ENCODE data around the gene GABRD. TPM values are rescaled to one million over a fixed set of nuclear protein-coding genes. Genes with fewer than 3 reads are reported as not detected.

The GABRD gene, protein sequence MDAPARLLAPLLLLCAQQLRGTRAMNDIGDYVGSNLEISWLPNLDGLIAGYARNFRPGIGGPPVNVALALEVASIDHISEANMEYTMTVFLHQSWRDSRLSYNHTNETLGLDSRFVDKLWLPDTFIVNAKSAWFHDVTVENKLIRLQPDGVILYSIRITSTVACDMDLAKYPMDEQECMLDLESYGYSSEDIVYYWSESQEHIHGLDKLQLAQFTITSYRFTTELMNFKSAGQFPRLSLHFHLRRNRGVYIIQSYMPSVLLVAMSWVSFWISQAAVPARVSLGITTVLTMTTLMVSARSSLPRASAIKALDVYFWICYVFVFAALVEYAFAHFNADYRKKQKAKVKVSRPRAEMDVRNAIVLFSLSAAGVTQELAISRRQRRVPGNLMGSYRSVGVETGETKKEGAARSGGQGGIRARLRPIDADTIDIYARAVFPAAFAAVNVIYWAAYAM
- total RNA-seq (2013; cell fraction: nucleolus; rRNA removed), result not detected in 2 replicates
- total RNA-seq (2014; rRNA removed) (not detected in 2 replicates), total RNA-seq (2014; rRNA removed; fragmentation: Illumina TruSeq; extraction: Trizol) (not detected in 2 replicates), total RNA-seq (2021) (not detected in 2 replicates), polyA plus RNA-seq (2011; rRNA removed) (not detected in 2 replicates), polyA plus RNA-seq (2014; fragmentation: Illumina TruSeq; extraction: Trizol) (not detected in 2 replicates), polyA plus RNA-seq (2014; fragmentation: Nextera tagmentation; extraction: Ambion mirVana) (not detected), polyA plus RNA-seq (2014; rRNA removed) (not detected in 2 replicates), polyA plus RNA-seq (2016; fragmentation: Nextera tagmentation; extraction: Ambion mirVana) (not detected), polyA minus RNA-seq (2011; rRNA and poly(A)+ RNA removed) (not detected in 2 replicates), Bru-seq, nascent RNA (not detected), BruChase-seq, experiment 1, labeled RNA remaining after a 6-hour chase (percentile 8 among the genes with signal in this experiment), BruChase-seq, experiment 2, labeled RNA remaining after a 2-hour chase (not detected)
- not detected for polyA plus RNA-seq (2011; ENCODE audit: low read depth)
- not detected in 2 replicates for polyA plus RNA-seq (2011; cell fraction: cytosol; rRNA removed)
- not detected in 2 replicates for polyA plus RNA-seq (2011; cell fraction: nucleus; rRNA removed)
- not detected in 2 replicates for polyA plus RNA-seq (2012)
- polyA minus RNA-seq (2011; cell fraction: cytosol; rRNA and poly(A)+ RNA removed), result not detected in 2 replicates
- polyA minus RNA-seq (2011; cell fraction: nucleus; rRNA and poly(A)+ RNA removed), result not detected in 2 replicates
- long read RNA-seq, experiment 1, result 0 reads
- long read RNA-seq, experiment 2, result 0 reads

DNA sequence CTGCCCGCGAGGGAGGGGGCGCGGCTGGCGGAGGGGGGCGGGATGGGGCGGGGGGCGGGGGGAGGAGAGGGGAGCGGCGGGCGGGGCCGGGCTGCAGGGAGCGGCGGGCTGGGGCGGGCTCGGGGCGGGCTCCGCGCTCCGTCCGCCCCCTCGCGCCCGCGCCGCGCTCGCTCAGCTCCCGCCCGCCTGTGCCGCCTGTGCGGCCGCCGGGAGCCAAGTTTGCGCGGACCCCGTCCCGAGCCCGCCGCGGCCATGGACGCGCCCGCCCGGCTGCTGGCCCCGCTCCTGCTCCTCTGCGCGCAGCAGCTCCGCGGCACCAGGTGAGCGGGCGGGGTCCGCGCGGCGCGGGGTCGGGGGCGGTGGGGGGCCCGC is at the start of gene GABRD:
GABRD (plus strand) TSS at position 174 of the 372 bp plus-strand sequence; CDS start at position 253, 79 bp downstream.
- no peaks in the 10 kb centered on the region for H3K9me3 ChIP-seq (replicated peaks; ENCODE audit: control insufficient read depth, insufficient read depth, low read length)
- no peaks in the 10 kb centered on the region for H4K20me1 ChIP-seq (ENCODE audit: control insufficient read depth, insufficient read depth)
- no peak within 1 kb of the TSS for H3K9ac ChIP-seq (ENCODE audit: control insufficient read depth, insufficient read depth, low read length)
- DNase-seq (ENCODE audit: low read depth, low spot score) (no peak), ATAC-seq (no peak), FAIRE-seq (no peak)
- no peaks in the 10 kb centered on the region for H3K4me1 ChIP-seq (ENCODE audit: control insufficient read depth, insufficient read depth, low read length)
- 31% methylated on average over 9 of the region's 60 CpGs for WGBS (ENCODE audit: insufficient coverage, insufficient replicate concordance, low lambda C conversion rate, missing lambda C conversion rate)
- ChIA-PET RAD21 (ENCODE audit: unreplicated experiment) (no interaction called here), CTCF (no interaction called here), POLR2A (no interaction called here), SMC1A (ENCODE audit: uncharacterized antibody, unreplicated experiment) (no interaction called here)
- no peak within 1 kb of the TSS for H3K27ac ChIP-seq (ENCODE audit: control insufficient read depth, insufficient read depth)
- no peak for TF ChIP-seq CREB1 (IDR thresholded peaks at IDR 0.05; ENCODE audit: low read depth)
- no TSS peak for BruUV-seq (replicated peaks)
- H3K79me2 ChIP-seq (ENCODE audit: control insufficient read depth, insufficient read depth, low read length), result no peaks in the 10 kb centered on the region
- peaks cover 3 to 5% of the 10 kb centered on the region in 2 experiments; a peak in 2 of 4 replicates for H3K27me3 ChIP-seq (replicated peaks in 1 of 2; ENCODE audit: control insufficient read depth in 2 of 2, insufficient read depth in 2 of 2, low read length in 1 of 2)
- intact Hi-C loops (cut with micrococcal nuclease; ENCODE audit: unreplicated experiment), result no loop called here
- no peaks in the 10 kb centered on the region for H3K36me3 ChIP-seq (ENCODE audit: control insufficient read depth in 2 of 2, insufficient read depth in 2 of 2, low read length in 1 of 2)
- H2AFZ ChIP-seq (ENCODE audit: control insufficient read depth, low read depth, low read length), result no peak within 1 kb of the TSS
- no peak within 1 kb of the TSS for H3K4me2 ChIP-seq (ENCODE audit: control insufficient read depth, insufficient read depth)
- in situ Hi-C loops (cut with MboI), result no loop called here
- H3K4me3 ChIP-seq, result no peak within 1 kb of the TSS

GRCh38 chr1:1969505-1969900 is 49.6 kb upstream of the GABRD start:
- SMC1A ChIA-PET (ENCODE audit: uncharacterized antibody, unreplicated experiment), result no interaction called here
- Histone ChIP-seq H3K4me3 (no peak overlapping the region), H3K9ac (ENCODE audit: control insufficient read depth, insufficient read depth, low read length) (no peak overlapping the region), H3K27ac (ENCODE audit: control insufficient read depth, insufficient read depth) (no peak overlapping the region), H3K79me2 (ENCODE audit: control insufficient read depth, insufficient read depth, low read length) (no peaks in the 10 kb centered on the region), H3K4me2 (ENCODE audit: control insufficient read depth, insufficient read depth) (no peak overlapping the region), H3K4me1 (ENCODE audit: control insufficient read depth, insufficient read depth, low read length) (no peaks in the 10 kb centered on the region), H3K9me3 (replicated peaks; ENCODE audit: control insufficient read depth, insufficient read depth, low read length) (no peaks in the 10 kb centered on the region; the same call in 2 of the 3 replicates), H3K36me3 (ENCODE audit: control insufficient read depth in 2 of 2, insufficient read depth in 2 of 2, low read length in 1 of 2) (no peaks in the 10 kb centered on the region), H2AFZ (ENCODE audit: control insufficient read depth, low read depth, low read length) (no peak overlapping the region), H3K27me3 (replicated peaks in 1 of 2; ENCODE audit: control insufficient read depth in 2 of 2, insufficient read depth in 2 of 2, low read length in 1 of 2) (no peaks in the 10 kb centered on the region; a peak in 1 of 4 replicates), H4K20me1 (ENCODE audit: control insufficient read depth, insufficient read depth) (no peaks in the 10 kb centered on the region)
- in situ Hi-C loops (cut with MboI) (loop anchor here (25.0 kb wide), 1 partner anchor 818 kb away; no protein-coding TSS in a partner anchor), intact Hi-C loops (cut with micrococcal nuclease; ENCODE audit: unreplicated experiment) (no loop called here)
- WGBS (ENCODE audit: insufficient coverage, insufficient replicate concordance, low lambda C conversion rate, missing lambda C conversion rate), result 29% methylated on average over 10 of the region's 10 CpGs
- BruUV-seq (replicated peaks), result no TSS peak
- CTCF ChIA-PET, result no interaction called here
- RAD21 ChIA-PET (ENCODE audit: unreplicated experiment), result no interaction called here
- ATAC-seq (no peak), FAIRE-seq (no peak), DNase-seq (ENCODE audit: low read depth, low spot score) (no peak)
- TF ChIP-seq, protein P1, sequence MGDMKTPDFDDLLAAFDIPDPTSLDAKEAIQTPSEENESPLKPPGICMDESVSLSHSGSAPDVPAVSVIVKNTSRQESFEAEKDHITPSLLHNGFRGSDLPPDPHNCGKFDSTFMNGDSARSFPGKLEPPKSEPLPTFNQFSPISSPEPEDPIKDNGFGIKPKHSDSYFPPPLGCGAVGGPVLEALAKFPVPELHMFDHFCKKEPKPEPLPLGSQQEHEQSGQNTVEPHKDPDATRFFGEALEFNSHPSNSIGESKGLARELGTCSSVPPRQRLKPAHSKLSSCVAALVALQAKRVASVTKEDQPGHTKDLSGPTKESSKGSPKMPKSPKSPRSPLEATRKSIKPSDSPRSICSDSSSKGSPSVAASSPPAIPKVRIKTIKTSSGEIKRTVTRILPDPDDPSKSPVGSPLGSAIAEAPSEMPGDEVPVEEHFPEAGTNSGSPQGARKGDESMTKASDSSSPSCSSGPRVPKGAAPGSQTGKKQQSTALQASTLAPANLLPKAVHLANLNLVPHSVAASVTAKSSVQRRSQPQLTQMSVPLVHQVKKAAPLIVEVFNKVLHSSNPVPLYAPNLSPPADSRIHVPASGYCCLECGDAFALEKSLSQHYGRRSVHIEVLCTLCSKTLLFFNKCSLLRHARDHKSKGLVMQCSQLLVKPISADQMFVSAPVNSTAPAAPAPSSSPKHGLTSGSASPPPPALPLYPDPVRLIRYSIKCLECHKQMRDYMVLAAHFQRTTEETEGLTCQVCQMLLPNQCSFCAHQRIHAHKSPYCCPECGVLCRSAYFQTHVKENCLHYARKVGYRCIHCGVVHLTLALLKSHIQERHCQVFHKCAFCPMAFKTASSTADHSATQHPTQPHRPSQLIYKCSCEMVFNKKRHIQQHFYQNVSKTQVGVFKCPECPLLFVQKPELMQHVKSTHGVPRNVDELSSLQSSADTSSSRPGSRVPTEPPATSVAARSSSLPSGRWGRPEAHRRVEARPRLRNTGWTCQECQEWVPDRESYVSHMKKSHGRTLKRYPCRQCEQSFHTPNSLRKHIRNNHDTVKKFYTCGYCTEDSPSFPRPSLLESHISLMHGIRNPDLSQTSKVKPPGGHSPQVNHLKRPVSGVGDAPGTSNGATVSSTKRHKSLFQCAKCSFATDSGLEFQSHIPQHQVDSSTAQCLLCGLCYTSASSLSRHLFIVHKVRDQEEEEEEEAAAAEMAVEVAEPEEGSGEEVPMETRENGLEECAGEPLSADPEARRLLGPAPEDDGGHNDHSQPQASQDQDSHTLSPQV (IDR thresholded peaks at IDR 0.05), result no peak
- TF ChIP-seq BRCA1 (IDR thresholded peaks at IDR 0.05; ENCODE audit: low read depth, low read length) (no peak), NFYA (IDR thresholded peaks at IDR 0.05; ENCODE audit: borderline replicate concordance, low read depth, low read length) (no peak), RAD21 (IDR thresholded peaks at IDR 0.05; ENCODE audit: insufficient read depth, low read depth, low read length) (no peak), TBL1XR1 (IDR thresholded peaks at IDR 0.05; ENCODE audit: low read depth, low read length) (no peak)
- POLR2A ChIA-PET, result no interaction called here

Data from GM12878 (cell line).